Measurements from ENCODE around the gene NBPF1.
"Not testable (repeated sequence)": the region's sequence is repeated elsewhere in the genome, so short reads cannot be mapped to it uniquely, and the experiment has no call there.

Gene NBPF1

DNA sequence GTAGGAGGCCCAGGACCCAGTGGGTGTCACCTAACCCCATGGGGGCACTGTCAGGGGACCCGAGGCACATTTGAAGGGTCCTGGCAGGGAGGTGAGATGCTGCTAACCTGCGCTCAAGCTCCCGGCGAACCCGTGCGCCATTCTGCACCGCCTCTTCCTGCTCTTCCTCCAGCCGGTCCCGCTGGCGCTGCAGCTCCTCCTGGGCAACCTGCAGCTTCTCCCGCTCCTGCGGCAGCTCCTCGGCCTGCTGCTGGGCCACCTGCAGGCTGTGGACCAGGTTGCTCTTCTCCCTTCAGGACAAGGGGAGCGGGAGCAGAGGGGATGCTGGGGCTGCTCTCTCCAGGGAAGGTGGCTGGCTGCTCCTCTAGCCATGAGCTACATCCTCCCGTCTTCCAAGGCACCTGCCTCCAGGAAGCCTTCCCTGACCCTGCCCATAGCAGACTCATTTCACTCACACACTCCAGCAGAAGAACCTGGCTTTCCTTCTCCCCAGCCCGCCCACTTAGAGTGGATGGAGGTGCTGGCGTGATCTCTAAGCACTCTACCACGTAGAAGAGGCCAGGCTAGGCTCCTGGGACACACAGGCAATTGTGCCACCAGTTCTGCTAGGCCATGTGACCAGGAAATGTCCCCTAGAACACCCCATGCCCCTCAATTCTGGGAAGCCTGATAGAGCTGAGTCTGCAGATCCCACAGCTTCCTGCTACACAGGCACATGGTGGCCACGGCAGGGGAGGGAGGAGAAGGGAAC, 15.2 kb upstream of the NBPF1 start:
- DNase-seq: peak; percentile 16
- H3K4me1 Mint-ChIP-seq: peaks cover 8% of the 10 kb centered on the region
- no peaks in the 10 kb centered on the region for H3K9me3 Mint-ChIP-seq
- no peak overlapping the region for H3K27ac Mint-ChIP-seq
- no peak overlapping the region for H3K4me3 Mint-ChIP-seq
- H3K27me3 Mint-ChIP-seq (ENCODE audit: low read depth, poor library complexity): peaks cover 4% of the 10 kb centered on the region
- H3K36me3 Mint-ChIP-seq (ENCODE audit: low read depth): peaks cover 67% of the 10 kb centered on the region
- TF ChIP-seq, protein P1, sequence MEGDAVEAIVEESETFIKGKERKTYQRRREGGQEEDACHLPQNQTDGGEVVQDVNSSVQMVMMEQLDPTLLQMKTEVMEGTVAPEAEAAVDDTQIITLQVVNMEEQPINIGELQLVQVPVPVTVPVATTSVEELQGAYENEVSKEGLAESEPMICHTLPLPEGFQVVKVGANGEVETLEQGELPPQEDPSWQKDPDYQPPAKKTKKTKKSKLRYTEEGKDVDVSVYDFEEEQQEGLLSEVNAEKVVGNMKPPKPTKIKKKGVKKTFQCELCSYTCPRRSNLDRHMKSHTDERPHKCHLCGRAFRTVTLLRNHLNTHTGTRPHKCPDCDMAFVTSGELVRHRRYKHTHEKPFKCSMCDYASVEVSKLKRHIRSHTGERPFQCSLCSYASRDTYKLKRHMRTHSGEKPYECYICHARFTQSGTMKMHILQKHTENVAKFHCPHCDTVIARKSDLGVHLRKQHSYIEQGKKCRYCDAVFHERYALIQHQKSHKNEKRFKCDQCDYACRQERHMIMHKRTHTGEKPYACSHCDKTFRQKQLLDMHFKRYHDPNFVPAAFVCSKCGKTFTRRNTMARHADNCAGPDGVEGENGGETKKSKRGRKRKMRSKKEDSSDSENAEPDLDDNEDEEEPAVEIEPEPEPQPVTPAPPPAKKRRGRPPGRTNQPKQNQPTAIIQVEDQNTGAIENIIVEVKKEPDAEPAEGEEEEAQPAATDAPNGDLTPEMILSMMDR (IDR thresholded peaks at IDR 0.05): no peak

DNA sequence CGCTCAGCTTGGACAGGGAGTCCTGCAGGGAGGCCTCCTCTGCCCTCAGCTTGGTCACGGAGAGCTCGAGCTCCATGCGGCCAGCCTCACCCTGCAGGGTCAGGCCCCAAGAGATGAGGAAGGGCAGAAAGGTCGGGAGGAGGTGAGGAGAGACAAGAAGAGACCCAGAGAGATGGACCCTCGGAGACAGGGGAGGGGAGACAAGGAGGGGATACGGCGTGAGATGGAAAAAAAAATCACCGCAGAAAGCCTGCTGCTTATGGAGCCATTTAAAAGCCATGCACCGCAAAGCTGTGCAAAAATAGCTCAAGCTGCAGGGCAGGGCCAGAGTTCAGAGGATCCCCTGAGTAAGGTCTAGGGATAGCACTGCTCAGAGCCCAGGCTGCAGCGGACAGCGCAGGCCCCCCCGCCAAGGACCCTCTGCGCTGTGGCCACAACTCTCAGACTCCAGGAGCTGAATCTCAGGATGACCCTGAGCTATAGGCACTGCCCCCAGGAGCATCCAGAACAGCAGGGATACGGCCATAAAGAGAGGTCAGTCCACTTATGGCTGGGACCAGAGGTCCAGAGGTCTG, 13.1 kb upstream of the NBPF1 start:
- not testable (repeated sequence) for H3K4me3 Mint-ChIP-seq; H3K4me1 Mint-ChIP-seq; H3K27me3 Mint-ChIP-seq (ENCODE audit: low read depth, poor library complexity); H3K9me3 Mint-ChIP-seq
- Mint-ChIP-seq H3K36me3 (ENCODE audit: low read depth) (peaks cover 51% of the 10 kb centered on the region), H3K27ac (peak overlapping the region; percentile 2)
- DNase-seq: peak; percentile 31

DNA sequence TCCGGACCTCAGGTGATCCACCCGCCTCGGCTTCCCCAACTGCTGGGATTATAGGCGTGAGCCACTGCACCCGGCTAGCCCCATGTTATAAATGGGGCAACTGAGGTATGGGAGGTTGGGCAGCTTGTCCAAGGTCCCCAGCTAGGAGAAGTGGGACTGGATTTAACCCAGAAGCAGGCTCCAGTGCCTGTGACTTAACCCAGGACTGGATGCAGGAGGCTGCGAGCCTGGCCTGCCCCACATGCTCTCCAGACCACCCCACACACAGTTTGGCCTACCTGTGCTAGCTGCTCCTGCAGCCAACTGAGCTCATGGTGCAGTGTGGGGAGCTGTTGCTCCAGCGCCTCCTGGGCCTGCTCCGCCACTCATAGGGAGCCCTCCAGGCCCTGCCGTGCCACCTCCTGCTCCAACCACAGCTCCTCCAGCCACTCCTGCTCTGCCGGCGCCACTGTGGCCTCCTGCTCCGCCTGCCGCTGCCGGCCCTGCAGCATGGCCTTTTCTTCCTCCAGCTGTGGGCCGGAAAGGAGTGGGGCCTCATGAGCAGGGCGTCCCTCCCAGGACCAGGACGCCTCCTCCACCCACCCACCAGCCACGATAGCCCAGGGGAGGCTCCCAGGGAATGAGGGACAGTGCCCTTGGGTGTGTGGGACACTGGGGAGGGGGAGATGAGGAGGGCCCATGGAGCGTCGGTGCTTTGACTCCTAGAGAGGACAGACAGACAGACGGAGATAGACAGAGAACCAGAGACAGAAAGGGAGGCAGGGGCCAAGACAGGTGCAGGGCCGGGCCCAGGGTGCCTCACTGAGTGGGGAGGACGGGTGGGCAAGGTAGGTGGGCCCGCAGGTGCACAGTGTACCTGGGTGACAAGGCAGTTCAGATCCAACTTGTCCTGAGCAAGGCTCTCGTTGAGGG, 12.4 kb upstream of the NBPF1 start:
- Mint-ChIP-seq H3K9me3 (no peaks in the 10 kb centered on the region), H3K27ac (peak overlapping the region; percentile 31), H3K36me3 (ENCODE audit: low read depth) (peaks cover 44% of the 10 kb centered on the region), H3K4me3 (no peak overlapping the region), H3K27me3 (ENCODE audit: low read depth, poor library complexity) (peaks cover 4% of the 10 kb centered on the region), H3K4me1 (peaks cover 8% of the 10 kb centered on the region)
- no peak for DNase-seq
- TF ChIP-seq, protein P1 (IDR thresholded peaks at IDR 0.05): no peak

DNA sequence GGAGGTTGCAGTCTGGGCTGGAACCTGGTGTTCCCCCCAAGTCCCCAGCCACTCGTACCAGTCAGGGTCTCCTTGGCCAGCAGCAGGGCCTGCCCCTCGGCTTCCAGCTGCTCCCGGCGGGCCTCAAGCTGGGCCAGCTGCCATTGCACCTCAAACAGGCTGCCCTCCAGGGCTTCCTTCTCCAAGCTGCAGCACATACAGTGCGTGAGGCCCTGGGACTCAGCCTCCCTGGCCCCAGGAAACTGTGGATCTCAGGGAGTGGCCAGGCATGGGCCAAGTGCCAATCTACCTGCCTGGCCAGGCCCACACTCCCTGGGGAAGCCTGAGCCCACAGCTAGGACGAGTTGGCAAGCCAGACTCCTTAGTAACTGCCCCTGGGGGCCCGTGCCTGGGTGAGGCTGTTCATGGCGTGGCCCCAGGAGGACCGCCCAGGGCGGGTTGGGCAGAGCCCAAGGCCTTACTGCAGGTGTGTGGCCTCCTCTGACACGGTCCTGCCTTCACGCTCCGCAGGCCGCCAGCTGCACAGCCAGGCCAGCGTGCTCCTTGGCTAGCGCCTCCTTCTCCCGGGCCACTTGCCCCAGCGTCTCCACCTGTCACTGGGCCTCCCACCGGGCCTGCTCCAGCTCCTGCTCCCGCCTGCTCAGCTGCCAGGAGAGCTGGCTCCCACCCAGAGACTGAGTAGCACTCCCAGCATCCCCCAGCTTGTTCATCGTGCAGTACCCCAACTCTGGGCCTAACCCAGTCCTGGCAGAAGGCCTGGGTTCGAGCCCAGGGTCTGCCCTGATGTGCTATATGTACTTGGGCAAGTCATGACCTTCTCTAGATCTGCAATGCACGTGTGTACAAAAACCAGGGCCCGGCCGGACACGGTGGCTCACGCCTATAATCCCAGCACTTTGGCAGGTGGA, 10.7 kb upstream of the NBPF1 start:
- H3K27ac Mint-ChIP-seq; H3K4me1 Mint-ChIP-seq; DNase-seq; H3K27me3 Mint-ChIP-seq (ENCODE audit: low read depth, poor library complexity); H3K4me3 Mint-ChIP-seq; H3K9me3 Mint-ChIP-seq: not testable (repeated sequence)
- H3K36me3 Mint-ChIP-seq (ENCODE audit: low read depth): peaks cover 30% of the 10 kb centered on the region

DNA sequence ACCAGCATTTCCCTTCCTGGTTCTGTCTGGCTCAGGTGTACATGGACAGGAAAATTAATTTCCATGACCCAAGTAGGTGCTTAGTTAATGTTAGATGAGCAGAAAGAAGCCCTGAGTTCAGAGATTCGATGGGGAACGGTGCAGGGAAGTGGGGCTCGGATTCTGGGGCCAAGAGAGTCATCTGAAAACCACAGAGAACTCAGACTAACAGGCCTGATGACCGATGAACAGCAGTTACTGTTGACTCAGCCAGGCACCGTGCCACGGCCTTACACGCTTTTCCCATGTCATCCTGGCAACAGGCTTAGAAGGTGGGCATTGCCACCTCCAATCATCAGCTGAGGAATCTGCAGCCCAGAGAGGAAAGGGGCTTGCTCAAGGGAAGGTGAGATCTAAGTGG, 10.0 kb upstream of the NBPF1 start:
- not testable (repeated sequence) for H3K27me3 Mint-ChIP-seq (ENCODE audit: low read depth, poor library complexity); DNase-seq; H3K4me3 Mint-ChIP-seq; H3K4me1 Mint-ChIP-seq; H3K27ac Mint-ChIP-seq; H3K9me3 Mint-ChIP-seq
- peaks cover 23% of the 10 kb centered on the region for H3K36me3 Mint-ChIP-seq (ENCODE audit: low read depth)

DNA sequence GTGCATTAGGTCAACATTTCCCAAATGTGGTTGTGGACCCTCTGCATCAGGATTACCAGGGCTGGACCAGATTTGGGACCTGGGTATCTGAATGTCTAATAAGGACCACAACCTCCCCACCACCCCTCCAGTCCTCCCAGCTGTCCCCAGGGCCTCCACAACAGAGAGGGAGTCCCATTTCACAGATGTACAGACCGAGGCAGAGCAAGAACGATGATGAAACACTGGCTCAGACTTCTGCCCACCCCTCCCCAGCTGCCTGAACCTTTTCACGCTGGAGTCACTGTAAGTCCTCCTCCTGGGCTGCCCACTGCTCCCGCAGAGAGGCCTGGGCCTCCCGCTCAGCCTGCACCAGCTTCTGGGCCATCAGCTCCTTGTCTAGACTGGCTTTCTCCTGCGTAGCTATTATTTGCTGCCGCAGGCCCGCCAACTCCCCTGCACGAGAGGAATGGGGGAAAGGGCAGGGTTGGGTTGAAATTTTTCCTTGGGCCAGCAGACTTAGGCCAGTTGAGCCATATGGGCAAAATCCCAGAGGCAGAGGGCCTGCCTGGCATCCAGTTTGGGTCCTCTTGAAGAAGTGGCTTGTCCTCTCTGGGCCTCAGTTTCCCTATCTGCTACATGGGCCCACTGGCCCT, 8.4 kb upstream of the NBPF1 start:
- not testable (repeated sequence) for H3K27ac Mint-ChIP-seq; H3K27me3 Mint-ChIP-seq (ENCODE audit: low read depth, poor library complexity); H3K9me3 Mint-ChIP-seq; H3K4me1 Mint-ChIP-seq; H3K4me3 Mint-ChIP-seq
- H3K36me3 Mint-ChIP-seq (ENCODE audit: low read depth): peaks cover 13% of the 10 kb centered on the region
- DNase-seq: peak; percentile 18

DNA sequence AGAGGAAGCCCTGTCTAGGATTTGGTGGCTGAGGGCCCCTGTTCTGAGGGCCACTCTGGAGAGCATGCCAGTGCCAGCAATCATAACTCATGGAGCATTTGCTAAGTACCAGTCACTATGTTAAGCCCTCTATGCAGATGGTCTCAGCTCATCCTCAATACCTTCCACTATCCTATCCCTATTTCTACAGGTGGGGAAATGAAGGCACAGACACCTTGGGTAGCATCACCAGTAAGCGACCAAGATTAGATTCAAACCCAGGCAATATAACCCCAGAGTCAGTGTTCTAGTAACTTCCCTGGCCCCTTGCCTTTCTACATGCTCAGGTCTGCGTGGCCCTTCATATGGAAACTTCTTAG, 7.9 kb upstream of the NBPF1 start:
- peaks cover 5% of the 10 kb centered on the region for H3K4me1 Mint-ChIP-seq
- H3K27me3 Mint-ChIP-seq (ENCODE audit: low read depth, poor library complexity): no peaks in the 10 kb centered on the region
- H3K36me3 Mint-ChIP-seq (ENCODE audit: low read depth): peaks cover 9% of the 10 kb centered on the region
- TF ChIP-seq, protein P1 (IDR thresholded peaks at IDR 0.05): peak; percentile 63
- no peak for DNase-seq
- no peak overlapping the region for H3K27ac Mint-ChIP-seq
- no peak overlapping the region for H3K4me3 Mint-ChIP-seq
- no peaks in the 10 kb centered on the region for H3K9me3 Mint-ChIP-seq

DNA sequence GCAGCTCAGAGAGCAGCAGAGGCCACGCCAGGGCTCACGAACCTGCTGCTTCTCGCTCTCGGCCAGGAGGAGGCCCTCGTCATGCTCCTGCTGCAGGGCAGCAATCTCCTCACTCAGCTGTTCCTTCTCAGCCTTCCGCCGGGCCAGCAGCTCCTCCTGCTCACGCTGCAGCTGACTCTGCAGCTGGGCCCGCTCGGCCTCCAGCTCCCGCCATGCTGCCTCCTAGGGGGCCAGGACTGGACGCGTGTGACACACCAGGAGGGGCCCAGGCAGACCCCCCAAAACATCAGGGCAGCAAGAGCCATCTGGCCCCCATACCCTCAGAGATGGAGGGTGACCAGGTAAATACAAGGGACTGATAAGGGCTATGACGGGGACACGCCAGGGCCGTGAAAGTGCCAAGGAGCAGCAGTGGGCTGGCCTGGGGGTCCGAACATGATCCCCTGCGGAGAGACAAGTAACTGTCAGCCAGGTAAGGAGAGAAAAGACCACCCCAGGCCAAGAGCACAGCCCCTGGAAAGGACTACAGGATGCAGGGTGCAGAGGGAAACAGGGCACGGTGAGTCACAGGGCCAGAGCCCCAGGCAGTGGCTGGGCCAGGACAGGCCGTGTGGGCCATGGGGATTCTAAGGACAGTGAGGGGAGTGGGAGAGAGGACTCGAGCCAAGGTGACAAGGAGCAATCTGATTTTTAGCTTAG, 6.6 kb upstream of the NBPF1 start:
- not testable (repeated sequence) for H3K27me3 Mint-ChIP-seq (ENCODE audit: low read depth, poor library complexity); H3K36me3 Mint-ChIP-seq (ENCODE audit: low read depth); H3K4me1 Mint-ChIP-seq; H3K4me3 Mint-ChIP-seq; H3K27ac Mint-ChIP-seq; H3K9me3 Mint-ChIP-seq
- DNase-seq: peak; percentile 30
